T-helper 2 cell treated with Interferon-gamma antibody and Interleukin-4, amounts not matched to agents 100 ng/mL and 5 ng/mL, for 36 hours (primary cell): ENCODE measurements around the gene CAP2. TPM values are rescaled to one million over a fixed set of nuclear protein-coding genes. Genes with fewer than 3 reads are reported as not detected.

Source experiments
- intact Hi-C: fragments of 100-400 bp; cut with micrococcal nuclease; formaldehyde crosslinking; loops from one replicate; pipeline ENCODE4 v1.15.1; 2023
- total RNA-seq: library from RNA; stranded (reverse); gene quantifications from 2 replicates; pipeline ENCODE4 v1.2.3, GENCODE V29; 2022

The CAP2 gene, protein sequence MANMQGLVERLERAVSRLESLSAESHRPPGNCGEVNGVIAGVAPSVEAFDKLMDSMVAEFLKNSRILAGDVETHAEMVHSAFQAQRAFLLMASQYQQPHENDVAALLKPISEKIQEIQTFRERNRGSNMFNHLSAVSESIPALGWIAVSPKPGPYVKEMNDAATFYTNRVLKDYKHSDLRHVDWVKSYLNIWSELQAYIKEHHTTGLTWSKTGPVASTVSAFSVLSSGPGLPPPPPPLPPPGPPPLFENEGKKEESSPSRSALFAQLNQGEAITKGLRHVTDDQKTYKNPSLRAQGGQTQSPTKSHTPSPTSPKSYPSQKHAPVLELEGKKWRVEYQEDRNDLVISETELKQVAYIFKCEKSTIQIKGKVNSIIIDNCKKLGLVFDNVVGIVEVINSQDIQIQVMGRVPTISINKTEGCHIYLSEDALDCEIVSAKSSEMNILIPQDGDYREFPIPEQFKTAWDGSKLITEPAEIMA
- total RNA-seq = not detected in 2 replicates

DNA sequence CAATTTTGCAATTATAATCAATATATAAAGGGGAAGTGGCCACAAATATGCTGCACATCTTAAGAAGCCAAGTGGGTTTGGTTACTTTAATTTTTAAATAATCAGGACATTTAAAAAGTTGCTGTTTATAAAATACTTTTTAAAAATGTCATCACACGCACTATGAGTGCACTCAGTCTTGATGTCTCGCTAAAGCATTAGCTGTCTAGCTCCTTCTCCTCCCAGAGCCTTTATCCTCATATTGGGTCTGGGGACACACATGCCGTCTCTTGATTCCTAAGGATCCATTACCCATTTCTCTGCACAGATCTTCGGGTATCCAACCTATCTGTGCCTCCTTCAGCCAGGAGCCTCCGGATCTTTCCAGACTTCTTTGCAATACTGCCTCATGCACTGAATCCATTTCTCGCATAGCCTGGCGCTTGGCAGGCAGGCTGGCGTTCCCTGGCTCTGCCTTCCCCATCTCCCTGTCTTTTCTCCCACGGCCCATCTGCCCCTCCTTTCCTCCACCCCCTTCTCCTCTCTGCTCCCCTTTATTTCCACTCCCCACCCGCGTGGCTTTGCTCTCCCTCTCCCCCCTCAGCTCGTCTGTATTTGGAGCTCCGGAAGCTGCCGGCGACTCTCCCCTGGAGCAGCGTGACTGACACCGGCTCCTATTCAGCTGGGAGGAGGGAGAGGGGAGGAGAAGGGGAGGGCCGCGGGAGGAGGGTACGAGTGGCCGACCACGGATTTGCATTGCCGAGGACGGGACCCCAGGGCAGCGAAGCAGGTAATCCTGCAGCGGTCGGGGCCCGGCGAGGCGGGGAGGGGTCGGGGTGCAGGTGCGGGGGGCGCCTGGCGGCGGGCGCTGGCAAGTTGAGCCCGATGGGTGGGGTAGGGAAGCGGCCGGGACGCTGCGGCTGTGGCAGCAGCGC is at the start of gene CAP2:
CAP2 (plus strand) TSS at position 618 of the 914 bp plus-strand sequence. CDS start 27,961 bp downstream, outside the sequence.
- intact Hi-C loops = no loop called here

DNA sequence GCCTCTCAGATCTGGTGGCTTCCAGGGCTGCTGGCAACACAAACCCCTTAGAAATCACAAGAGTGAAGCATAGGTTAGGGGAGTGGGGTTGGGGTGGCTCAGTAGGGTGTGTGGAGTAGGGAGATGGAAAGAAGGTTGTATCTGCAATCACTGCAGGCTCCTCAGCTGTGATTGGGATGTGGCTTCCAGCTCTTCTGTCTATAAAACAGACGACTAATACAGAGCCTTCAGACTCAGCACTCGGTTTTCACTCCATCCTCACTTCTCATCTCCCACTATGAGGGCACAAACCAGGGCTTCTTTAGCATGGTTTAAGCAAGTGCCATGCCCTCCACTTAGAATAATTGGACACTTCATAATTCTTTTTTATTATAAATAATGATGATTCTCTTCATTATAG is 46.4 kb upstream of the CAP2 start:
- intact Hi-C loops = no loop called here

DNA sequence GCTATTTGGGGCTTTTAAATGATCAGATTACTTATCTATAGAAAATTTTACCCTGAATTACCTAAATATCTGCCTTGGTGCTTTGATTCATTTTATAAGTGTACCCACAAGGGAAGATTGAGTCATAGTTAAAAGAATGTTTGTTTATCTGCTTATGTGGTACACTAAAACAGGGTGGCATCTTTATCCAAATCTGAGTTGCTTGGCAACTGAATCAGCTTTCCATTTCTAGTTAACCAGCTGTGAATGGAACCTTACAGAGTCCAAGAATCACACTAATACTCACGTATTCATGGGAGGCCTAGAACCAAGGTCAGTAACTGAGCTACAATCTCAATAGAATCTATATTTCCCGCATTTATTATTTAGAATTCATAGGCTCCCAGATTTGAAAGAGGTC is 44.0 kb upstream of the CAP2 start:
- intact Hi-C loops = no loop called here

DNA sequence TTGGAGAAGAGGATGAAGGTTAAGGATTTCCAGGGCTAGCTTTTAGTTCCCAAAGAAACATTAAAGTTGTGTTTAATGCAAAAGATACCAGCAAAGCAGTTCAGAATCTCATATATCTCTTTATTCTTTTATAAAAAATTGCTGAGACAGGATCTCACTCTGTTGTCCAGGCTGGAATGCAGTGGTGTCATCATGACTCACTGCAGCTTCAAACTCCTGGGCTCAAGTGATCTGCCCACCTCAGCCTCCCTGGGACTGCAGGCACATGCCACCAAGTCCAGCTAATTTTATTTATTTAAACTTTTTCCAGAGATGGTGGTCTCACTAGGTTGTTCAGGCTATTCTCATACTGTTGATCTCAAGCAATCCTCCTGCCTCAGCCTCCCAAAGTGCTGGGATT is 41.1 kb upstream of the CAP2 start:
- intact Hi-C loops = no loop called here

DNA sequence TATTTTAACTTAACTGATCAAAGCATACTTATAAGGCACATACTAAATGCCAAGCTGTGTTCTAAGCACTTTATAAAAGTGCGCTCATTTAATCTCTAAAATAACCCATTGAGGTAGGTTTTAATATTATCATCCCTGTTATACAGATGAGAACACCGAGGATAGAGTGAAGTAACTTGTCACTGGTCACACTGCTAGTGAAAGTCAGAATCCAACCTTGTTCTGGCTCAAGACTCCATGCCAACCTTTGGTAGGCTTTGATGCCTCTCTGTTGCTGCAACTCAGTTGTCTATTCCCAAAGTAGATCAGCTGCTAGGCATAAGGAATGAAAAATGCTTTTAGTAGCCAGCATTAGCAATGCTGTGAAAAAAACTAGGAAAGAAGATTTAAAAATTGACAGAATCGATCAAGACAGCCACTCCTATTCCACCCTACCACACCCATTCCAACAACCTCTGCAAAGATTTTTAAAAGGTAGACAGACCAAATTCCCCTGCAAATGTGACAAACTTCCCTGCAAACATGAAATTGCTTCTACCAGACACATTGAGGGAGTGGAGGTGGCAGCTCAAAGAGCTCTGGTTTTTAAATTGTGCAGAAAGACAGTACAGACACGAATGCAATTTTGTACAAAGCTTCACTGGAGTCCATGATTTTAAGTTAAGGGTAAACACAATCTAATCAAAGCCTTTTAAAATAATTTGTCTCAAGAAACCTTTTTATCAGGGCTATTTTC is 39.8 kb upstream of the CAP2 start:
- intact Hi-C loops = no loop called here

DNA sequence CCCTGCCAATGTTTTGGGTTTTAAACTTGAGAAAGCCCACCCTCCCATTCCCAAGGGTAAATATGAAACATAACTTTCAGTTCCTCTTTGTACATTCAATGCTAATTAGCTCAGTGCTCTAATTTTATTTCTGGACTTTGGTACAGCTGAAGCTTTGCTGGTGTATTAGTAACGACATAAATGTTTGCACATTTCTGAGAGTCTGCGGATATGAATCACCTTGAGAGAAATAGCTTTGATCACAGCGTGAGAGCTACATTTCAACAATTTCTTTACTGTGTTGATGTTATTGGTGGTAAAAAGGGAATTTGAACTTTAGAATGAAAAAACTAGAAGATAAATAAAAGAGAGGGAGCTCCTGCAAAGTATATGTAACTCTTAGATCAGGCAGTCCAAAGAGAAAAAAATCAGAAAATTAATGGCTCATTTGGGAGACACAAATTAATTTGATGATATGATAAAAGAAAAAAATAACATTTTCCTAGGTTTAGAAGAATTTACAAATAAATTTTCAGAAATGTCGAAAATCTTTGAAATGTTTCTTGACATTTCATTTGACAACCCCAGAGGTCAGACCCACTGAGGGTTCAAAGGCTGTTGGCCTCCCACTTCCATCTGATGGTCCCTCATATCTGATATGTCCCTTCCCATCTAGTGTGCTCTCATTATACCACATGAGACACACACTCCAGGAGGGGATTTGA is 38.5 kb upstream of the CAP2 start:
- intact Hi-C loops = no loop called here

DNA sequence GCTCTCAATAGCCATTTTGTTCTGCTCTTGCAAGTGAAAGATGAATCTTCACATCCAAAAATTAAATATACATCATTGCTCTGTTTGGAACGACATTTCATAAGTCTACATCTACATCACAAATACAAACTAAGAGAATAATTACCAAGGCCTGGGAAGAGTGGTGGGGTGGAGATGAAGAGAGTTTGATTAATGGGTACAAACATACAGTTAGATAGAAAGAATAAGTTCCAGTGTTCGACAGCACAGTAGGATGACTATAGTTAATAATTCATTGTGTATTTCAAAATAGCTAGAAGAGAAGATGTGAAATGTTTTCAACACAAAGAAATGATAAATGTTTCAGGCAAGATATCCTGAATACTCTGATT is 38.0 kb upstream of the CAP2 start:
- intact Hi-C loops = no loop called here

DNA sequence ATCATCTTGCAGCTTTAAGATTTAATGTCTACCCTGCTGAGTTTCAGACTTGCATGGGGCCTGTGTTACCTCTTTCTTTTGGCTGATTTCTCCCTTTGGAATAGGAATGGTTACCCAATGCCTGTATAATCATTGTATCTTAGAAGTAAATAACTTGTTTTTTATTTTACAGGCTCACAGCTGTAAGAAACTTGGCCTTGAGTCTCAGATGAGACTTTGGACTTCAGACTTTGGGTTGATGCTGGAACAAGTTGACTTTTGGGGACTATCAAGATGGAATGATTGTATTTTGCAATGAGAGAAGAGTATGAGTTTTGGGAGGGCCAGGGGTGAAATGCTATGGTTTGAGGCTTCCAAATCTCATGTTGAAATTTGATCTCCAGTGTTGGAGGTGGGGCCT is 34.9 kb upstream of the CAP2 start:
- intact Hi-C loops = no loop called here

DNA sequence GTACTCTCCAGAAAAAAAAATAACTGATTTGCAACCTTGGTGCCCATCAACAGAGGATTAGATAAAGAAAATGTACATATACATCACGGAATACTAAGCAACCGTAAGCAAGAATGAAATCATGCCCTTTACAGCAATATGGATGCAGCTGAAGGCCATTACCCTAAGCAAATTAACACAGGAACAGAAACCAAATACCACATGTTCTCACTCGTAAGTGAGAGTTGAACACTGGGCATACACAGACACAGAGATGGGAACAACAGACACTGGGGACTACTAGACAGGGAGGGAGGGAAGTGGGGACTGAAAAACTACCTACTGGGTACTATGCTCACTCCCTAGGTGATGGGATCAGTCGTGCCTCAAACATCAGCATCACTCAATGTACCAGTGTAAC is 32.8 kb upstream of the CAP2 start:
- intact Hi-C loops = no loop called here

DNA sequence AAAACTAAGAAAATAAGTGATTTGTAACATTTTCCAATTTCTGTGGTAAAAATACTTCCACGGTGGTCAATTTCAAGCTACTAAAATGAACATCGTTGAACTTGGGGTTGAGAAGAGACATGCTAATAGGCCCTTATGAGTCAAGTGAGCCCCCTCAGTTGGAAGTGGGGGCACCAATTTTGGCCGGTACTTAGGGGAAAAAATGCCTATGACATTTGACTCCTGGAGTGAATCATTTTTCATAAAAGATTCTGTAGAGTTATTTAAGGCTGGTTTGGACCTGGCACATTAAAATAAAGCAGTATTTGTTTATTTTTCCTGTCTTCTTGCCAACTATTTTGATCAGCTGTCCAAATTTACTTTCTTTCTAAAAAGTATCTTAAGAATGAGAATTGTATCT is 32.4 kb upstream of the CAP2 start:
- intact Hi-C loops = no loop called here

DNA sequence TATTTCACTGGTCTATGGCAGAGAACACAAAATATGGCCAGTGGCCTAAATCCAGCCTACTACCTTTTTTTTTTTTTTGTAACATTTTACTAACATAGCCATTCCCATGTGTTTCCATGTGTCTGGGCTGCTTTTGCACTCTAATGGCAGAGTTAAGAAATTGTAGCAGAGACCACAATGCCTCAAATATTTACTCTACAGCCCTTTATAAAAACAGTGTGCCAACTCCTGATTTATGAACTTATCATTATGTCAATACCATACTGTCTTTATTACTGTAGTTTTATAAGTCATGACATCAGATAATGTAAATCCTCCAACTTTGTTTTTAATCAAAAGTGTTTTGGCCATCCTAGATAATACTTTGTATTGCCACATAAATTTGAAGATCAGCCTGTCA is 27.4 kb upstream of the CAP2 start:
- intact Hi-C loops = no loop called here

DNA sequence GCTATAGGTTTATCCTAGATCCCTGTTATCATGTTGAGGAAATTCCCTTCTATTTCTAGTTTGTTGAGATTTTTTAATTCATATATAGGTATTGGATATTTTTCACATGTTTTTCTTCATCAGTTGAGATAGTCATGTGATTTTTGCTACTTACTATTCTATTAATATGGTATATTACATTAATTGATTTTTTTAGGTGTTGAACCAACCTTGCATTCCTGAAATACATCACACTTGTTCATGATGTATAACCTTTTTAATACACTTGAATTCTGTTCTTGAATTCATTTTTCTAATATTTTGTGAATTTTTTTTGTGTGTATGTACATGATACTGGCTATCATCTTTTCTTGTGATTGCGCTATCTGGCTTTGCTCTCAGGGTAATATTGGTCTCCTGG is 25.5 kb upstream of the CAP2 start:
- intact Hi-C loops = no loop called here

DNA sequence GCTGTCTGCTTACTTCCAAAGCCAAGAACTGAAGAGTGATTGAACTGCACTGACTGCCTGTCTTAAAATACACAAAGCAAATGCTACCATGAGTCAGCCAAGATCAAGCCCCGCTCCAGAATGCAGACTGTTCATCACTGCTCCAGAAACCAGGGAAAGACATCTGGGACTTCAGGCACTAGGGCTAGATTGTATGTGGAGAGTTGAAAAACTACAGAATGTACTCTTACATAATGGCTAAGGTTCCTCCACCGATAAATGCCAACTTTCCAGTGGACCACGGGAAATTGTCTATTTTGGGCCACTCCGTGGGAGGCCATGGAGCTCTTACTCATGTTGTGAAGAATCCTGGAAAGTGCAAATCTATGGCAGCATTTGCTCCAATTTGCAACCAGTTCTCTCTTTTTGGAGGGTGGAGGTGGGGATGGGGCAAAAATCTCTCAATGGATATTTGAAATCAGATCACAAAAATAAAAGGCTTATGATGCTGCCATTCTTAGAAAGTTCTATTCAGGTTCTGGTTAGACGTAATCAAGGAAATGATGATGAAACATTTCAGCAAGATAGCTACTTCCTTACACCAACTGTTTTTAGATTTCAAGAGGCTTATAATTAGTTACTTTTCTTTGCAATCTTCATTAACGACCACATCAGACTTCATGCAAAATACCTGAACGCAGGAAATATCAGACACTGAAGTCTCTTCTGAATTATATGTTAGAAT is 11.8 kb upstream of the CAP2 start:
- intact Hi-C loops = no loop called here

DNA sequence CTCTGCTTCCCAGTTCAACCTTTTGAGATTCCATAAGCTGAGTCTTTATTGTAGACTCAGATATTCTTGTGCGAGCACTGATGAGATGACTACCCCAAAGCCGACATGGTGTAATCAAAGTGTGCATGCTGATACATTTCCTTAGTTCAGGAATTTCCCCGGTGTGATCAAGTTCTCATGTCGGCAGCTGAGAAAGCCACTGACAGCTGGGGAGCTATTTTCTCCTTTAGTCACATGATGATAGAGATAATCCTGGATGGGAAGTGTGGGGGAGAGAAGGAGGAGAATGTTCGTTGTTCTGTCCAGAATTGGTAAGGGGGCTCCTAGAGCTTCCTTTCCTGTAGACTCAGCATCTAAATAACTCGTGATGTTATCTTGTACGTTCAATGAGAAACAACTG is 7.7 kb upstream of the CAP2 start:
- intact Hi-C loops = no loop called here

DNA sequence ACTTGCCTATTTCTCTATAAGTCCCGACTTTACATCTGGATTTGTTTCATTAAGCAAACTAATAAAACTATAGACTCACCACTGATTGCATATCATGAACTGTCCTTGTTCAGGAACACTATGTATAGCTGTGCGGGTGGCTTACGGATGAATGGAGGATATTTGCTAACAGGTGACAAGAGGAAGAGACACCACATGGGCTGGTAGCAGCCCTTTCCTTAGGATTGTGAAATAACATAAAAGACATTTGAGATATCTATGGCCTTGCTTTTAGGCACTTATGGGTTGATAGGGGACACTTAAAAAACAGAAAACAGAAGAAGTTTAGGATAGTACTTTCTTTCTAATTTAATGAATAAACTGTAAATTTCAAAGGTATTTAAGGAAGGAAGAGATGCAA is 5.0 kb upstream of the CAP2 start:
- intact Hi-C loops = no loop called here

DNA sequence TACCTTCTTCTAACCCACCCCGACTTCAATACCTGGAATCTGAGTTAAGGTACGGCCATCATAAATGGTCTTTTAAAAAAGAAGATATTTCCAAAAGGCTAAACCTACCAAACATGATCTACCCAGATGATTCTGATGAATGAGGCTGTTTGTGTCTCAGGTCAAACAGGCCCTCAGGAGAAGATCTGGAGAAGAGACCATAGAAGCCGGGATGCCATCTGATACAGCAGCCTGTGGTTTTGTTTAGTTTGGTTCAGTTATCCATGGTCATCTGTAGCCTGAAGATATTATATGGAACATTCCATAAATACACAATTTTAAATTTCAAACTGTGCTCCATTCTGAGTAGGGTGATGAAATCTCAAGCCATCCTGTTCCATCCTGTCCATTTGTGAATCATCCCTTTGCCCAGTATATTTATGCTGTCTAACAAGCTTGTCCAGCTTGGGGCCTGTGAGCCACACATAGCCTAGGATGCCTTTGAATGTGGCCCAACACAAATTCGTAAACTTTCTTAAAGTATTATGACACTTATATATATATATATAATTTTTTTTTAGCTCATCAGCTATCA is 4.0 kb upstream of the CAP2 start:
- intact Hi-C loops = no loop called here

DNA sequence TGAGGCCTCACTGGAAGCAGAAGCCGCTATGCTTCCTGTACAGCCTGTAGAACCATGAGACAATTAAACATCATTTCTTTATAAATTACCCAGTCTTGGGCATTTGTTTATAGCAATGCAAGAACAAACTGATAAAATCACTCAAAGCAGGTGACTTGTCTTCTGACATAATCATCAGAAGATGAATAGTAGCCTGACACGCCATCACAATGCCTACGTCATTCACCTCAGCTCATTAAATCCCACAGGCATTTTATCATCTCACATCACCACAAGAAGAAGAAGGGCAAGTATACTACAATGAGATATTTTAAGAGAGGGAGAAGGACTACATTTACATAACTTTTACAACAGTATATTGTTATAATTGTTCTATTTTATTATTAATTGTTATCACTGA is 3.1 kb upstream of the CAP2 start:
- intact Hi-C loops = no loop called here

DNA sequence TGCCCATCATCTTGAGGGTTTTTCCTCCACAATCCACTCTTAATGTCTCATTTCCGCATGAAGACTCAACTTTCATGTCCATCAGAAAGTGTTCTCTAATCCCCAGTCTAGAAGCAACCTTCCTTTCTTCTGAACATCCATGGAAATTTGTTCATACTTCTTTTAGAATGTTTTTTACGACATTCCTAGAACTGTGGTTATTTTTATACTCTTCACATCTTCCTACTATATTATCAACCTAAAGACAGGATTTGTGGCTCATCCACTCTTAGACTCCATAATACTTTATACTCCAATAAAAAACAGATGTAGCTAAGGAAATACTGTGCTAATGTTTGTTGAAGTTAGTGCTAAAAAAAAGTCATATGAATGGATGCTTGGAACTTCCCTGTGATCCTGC is 1.4 kb upstream of the CAP2 start:
- intact Hi-C loops = no loop called here

DNA sequence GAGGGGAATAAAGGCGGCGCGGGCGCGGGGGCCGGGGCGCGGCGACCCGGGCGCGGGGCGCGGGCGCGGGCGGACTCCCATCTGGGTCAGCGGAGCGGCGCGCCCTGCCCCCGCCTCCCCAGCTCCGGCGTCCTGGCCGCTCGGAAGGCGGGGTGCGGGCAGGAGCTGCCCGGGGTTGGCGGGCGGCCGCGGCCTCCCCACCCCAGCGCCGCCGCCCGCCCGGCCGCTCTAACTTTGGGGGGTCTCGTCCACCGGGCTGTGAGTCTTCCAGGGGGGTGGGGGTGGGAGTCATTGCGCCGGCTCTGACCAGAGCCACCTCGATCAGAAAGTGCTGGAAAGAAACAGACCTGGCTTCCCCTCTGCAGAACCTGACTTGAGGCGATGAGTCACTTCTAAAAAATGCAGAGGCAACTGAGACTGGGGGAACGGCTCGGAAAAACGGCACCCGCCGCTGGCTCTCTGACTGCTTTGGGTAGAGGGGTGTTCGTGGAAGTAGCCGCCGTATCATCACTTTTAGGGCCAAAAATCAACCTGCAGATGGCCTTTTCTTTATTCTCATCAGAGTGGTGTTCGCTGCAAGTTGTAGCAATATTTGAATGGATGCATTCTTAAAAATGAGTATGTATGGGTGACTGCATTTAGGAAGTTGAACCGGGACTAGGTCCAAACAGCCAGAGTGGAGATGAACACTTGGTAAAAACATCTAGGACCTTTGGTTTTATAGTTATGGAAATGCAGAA is 667 bp downstream of the CAP2 start:
- intact Hi-C loops = no loop called here
